ENCODE data around the gene SLC2A5.
"Not testable (repeated sequence)": the region's sequence is repeated elsewhere in the genome, so short reads cannot be mapped to it uniquely, and the experiment has no call there.

Gene SLC2A5

DNA sequence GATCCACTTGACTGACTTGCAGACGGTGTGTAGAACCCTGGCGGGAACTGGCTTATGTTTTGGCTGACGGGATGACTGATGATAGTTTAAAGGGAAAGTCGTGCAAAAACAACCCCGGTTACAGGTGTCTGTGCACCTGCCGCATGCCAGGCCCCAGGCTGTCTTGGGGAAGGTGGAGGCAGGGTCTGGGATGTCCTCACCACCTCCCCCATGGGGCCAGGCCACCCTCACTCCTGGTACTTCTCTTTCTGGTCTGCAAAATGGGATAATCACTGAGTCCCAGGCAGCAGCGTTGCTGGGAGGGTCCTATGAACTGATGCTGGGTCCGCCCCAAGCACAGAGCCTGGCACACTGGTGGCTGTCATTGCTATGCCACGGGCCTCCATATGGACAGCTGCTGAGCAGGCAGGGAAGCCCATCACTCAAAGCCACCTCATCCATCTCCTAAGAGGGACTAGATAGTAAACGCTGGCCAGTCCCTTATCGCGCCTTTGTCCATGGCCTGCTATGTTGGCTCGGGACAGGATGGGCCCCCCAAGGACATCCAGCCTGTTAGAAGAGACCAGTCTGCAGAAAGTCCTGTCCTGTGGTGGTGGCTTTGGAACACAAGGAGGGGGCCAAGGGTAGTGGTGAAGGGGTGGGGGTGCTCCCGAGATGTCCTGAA lies 28.2 kb downstream of the SLC2A5 start:
- H3K36me3 Mint-ChIP-seq (ENCODE audit: low read depth) = no peaks in the 10 kb centered on the region
- H3K4me3 Mint-ChIP-seq = no peak overlapping the region

DNA sequence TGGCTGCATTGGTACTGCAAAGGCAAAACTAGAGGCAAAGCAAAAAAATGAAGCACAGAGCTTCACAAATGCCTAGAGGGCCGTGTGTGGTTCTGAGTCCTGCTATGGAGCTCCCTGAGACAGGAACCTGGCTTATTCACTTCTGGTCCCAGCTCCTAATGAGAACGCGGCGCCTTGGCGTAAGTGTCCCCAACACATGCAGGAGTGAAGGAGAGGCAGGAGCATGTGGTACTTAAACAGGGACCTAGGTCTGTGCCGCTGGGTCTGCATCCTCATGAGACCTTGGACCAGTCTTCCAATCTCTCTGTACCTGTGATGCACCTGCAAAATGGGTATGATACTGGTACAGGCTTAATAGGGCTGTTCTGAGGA lies 28.8 kb downstream of the SLC2A5 start:
- Mint-ChIP-seq H3K4me1 (ENCODE audit: low read depth) (no peaks in the 10 kb centered on the region), H3K27me3 (ENCODE audit: low read depth) (peaks cover 11% of the 10 kb centered on the region), H3K27ac (no peak overlapping the region), H3K9me3 (peaks cover 5% of the 10 kb centered on the region), H3K4me3 (no peak overlapping the region), H3K36me3 (ENCODE audit: low read depth) (no peaks in the 10 kb centered on the region)
- no peak for DNase-seq (ENCODE audit: low spot score)

More for the DNA sequence above, 28.2 kb downstream of the SLC2A5 start:
- no peak overlapping the region for H3K27ac Mint-ChIP-seq
- H3K27me3 Mint-ChIP-seq (ENCODE audit: low read depth) = peaks cover 11% of the 10 kb centered on the region
- no peaks in the 10 kb centered on the region for H3K9me3 Mint-ChIP-seq
- no peaks in the 10 kb centered on the region for H3K4me1 Mint-ChIP-seq (ENCODE audit: low read depth)
- no peak for DNase-seq (ENCODE audit: low spot score)

- no peaks in the 10 kb centered on the region for H3K4me1 Mint-ChIP-seq (ENCODE audit: low read depth)
- no peak overlapping the region for H3K27ac Mint-ChIP-seq
- H3K27me3 Mint-ChIP-seq (ENCODE audit: low read depth) = peaks cover 7% of the 10 kb centered on the region
- no peaks in the 10 kb centered on the region for H3K36me3 Mint-ChIP-seq (ENCODE audit: low read depth)
- H3K9me3 Mint-ChIP-seq = peaks cover 10% of the 10 kb centered on the region
- DNase-seq (ENCODE audit: low spot score) = no peak
- no peak overlapping the region for H3K4me3 Mint-ChIP-seq
These were observed 29.4 kb downstream of the SLC2A5 start for GRCh38 chr1:9039761-9040658.

GRCh38 chr1:9038881-9039760 lies 30.3 kb downstream of the SLC2A5 start:
- Mint-ChIP-seq H3K27me3 (ENCODE audit: low read depth) (peaks cover 2% of the 10 kb centered on the region), H3K36me3 (ENCODE audit: low read depth) (no peaks in the 10 kb centered on the region), H3K4me3 (no peak overlapping the region), H3K4me1 (ENCODE audit: low read depth) (no peaks in the 10 kb centered on the region), H3K27ac (no peak overlapping the region), H3K9me3 (peaks cover 18% of the 10 kb centered on the region)
- DNase-seq (ENCODE audit: low spot score) = no peak

- Mint-ChIP-seq H3K9me3 (peaks cover 22% of the 10 kb centered on the region), H3K4me3 (no peak overlapping the region), H3K36me3 (ENCODE audit: low read depth) (no peaks in the 10 kb centered on the region), H3K27ac (no peak overlapping the region), H3K4me1 (ENCODE audit: low read depth) (no peaks in the 10 kb centered on the region), H3K27me3 (ENCODE audit: low read depth) (peaks cover 2% of the 10 kb centered on the region)
- no peak for DNase-seq (ENCODE audit: low spot score)
These were observed 31.1 kb downstream of the SLC2A5 start for GRCh38 chr1:9038338-9038650.

DNA sequence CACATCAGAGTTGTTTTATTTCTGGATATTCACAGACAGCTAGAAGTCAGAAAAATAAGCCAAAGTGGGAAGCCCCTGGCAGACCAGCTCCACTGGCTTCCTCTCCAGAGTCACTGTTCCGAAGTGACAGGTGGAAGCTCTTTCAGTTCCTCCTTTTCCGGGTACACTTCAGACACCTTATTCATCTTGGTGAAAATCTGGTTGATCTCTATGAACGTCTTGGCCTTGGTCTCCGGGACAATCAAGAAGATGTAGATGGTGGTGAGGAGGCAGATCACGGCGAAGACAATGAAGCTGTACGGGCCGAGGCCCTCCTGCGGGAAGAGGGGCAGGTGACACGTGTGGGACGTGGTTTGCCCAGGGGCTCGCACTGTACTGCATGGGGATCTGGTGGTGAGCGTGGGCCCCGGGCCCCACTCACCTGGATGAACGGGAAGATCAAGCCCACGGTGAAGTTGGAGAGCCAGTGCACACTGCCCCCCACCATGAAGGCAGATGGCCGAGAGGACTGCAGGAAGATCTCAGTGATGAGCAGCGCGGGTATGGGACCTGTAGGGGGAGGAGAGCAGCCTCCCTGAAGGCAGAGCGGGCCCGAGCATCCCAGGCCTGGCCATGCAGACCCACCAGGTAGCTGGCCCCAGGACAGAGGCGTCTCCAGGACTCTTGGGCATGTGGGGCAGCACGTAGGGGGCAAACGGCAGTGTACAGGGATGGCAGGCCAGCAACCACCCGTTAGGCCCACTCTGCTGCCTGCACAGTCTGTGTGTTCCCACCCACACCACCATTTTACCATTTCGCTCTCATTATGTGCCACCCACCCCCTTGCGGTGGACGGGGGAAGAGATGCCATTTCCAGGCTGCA lies 31.7 kb downstream of the SLC2A5 start:
- H3K27me3 Mint-ChIP-seq (ENCODE audit: low read depth) = no peaks in the 10 kb centered on the region
- no peak overlapping the region for H3K4me3 Mint-ChIP-seq
- H3K4me1 Mint-ChIP-seq (ENCODE audit: low read depth) = no peaks in the 10 kb centered on the region
- H3K36me3 Mint-ChIP-seq (ENCODE audit: low read depth) = no peaks in the 10 kb centered on the region
- no peak for DNase-seq (ENCODE audit: low spot score)
- H3K27ac Mint-ChIP-seq = no peak overlapping the region
- H3K9me3 Mint-ChIP-seq = peaks cover 22% of the 10 kb centered on the region

DNA sequence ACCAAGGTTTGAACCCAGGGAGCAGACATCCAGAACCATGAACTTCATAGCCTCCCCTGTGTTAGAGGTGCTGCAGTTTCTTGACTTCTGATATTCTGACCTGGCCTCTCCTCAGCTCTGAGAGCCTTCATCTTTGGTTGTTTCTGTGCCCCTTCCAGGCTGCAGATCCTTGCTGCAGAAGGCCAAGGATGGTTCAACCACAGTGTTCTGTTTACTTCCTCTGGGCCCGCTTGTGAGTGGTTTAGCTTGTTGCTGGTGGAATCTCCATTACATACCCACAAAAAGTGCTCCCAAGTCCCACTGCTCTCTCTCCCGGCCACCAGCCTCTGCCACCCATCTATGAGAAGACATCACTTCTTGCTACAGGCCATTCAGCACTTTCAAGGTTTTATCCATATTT lies 34.2 kb downstream of the SLC2A5 start:
- no peaks in the 10 kb centered on the region for H3K4me1 Mint-ChIP-seq (ENCODE audit: low read depth)
- H3K36me3 Mint-ChIP-seq (ENCODE audit: low read depth) = no peaks in the 10 kb centered on the region
- H3K27me3 Mint-ChIP-seq (ENCODE audit: low read depth) = no peaks in the 10 kb centered on the region
- no peak for DNase-seq (ENCODE audit: low spot score)
- H3K4me3 Mint-ChIP-seq = no peak overlapping the region
- no peak overlapping the region for H3K27ac Mint-ChIP-seq
- peaks cover 28% of the 10 kb centered on the region for H3K9me3 Mint-ChIP-seq

GRCh38 chr1:9033363-9033762 lies 36.1 kb downstream of the SLC2A5 start:
- no peak overlapping the region for H3K4me3 Mint-ChIP-seq
- H3K27me3 Mint-ChIP-seq (ENCODE audit: low read depth) = no peaks in the 10 kb centered on the region
- peaks cover 28% of the 10 kb centered on the region for H3K9me3 Mint-ChIP-seq
- H3K36me3 Mint-ChIP-seq (ENCODE audit: low read depth) = no peaks in the 10 kb centered on the region
- no peak for DNase-seq (ENCODE audit: low spot score)
- no peak overlapping the region for H3K27ac Mint-ChIP-seq
- no peaks in the 10 kb centered on the region for H3K4me1 Mint-ChIP-seq (ENCODE audit: low read depth)

DNA sequence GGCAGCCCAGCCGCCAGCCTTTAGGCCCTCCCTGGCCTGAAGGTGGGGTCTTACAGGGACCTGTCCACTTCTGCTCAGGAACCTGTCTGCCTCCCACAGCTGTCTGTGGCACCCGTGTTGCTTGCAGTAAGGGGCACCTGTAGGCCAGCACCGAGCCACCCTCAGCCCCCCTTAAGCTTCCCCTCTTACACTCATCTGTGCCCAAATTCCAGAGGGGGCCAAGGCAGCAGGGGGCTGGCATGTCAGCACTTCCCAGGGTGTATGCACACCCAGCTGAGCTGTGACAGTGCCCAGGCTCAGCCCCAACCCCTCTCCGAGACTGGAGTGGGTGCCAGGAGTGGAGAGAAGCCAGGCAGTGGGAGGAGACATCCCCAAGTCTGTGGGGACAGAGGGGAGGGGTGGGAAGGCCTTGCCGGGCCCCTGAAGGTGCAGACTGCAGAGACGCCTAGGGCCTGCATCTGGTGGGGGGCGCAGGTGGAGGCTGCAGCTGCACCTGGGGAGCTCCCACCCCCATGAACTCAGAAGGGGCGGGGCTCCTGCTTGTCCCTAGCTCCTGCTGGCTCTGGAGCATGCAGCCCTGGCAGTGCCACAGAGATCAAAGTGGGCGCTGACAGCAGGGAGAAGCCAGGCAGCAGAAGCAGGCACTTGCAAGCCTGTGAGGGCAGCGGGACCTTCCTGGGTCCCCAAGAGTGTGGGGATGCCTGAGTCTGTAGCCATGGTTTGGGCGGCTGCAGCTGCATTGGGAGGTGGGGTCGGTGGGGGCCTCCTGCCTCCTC lies 37.8 kb downstream of the SLC2A5 start:
- H3K36me3 Mint-ChIP-seq (ENCODE audit: low read depth) = no peaks in the 10 kb centered on the region

GRCh38 chr1:9031077-9031476 lies 38.4 kb downstream of the SLC2A5 start:
- peaks cover 28% of the 10 kb centered on the region for H3K9me3 Mint-ChIP-seq
- not testable (repeated sequence) for H3K36me3 Mint-ChIP-seq (ENCODE audit: low read depth); DNase-seq (ENCODE audit: low spot score); H3K4me3 Mint-ChIP-seq; H3K4me1 Mint-ChIP-seq (ENCODE audit: low read depth); H3K27ac Mint-ChIP-seq; H3K27me3 Mint-ChIP-seq (ENCODE audit: low read depth)

More for the DNA sequence above, 37.8 kb downstream of the SLC2A5 start:
- Mint-ChIP-seq H3K4me1 (ENCODE audit: low read depth) (no peaks in the 10 kb centered on the region), H3K4me3 (no peak overlapping the region), H3K27me3 (ENCODE audit: low read depth) (no peaks in the 10 kb centered on the region), H3K27ac (no peak overlapping the region), H3K9me3 (peaks cover 28% of the 10 kb centered on the region)
- DNase-seq (ENCODE audit: low spot score) = no peak

- DNase-seq (ENCODE audit: low spot score) = no peak
- H3K4me1 Mint-ChIP-seq (ENCODE audit: low read depth) = no peaks in the 10 kb centered on the region
- no peak overlapping the region for H3K4me3 Mint-ChIP-seq
- no peaks in the 10 kb centered on the region for H3K27me3 Mint-ChIP-seq (ENCODE audit: low read depth)
- H3K27ac Mint-ChIP-seq = no peak overlapping the region
- H3K36me3 Mint-ChIP-seq (ENCODE audit: low read depth) = no peaks in the 10 kb centered on the region
- H3K9me3 Mint-ChIP-seq = peaks cover 10% of the 10 kb centered on the region
These were observed 40.3 kb downstream of the SLC2A5 start for GRCh38 chr1:9028921-9029705.

GRCh38 chr1:9027307-9027706 lies 42.1 kb downstream of the SLC2A5 start:
- DNase-seq (ENCODE audit: low spot score) = no peak
- no peak overlapping the region for H3K27ac Mint-ChIP-seq
- peaks cover 6% of the 10 kb centered on the region for H3K9me3 Mint-ChIP-seq
- H3K4me3 Mint-ChIP-seq = no peak overlapping the region
- H3K36me3 Mint-ChIP-seq (ENCODE audit: low read depth) = no peaks in the 10 kb centered on the region
- no peaks in the 10 kb centered on the region for H3K4me1 Mint-ChIP-seq (ENCODE audit: low read depth)
- H3K27me3 Mint-ChIP-seq (ENCODE audit: low read depth) = no peaks in the 10 kb centered on the region

All from T-helper 2 cell treated with Interferon-gamma antibody and Interleukin-4, amounts not matched to agents 5 μg/mL and 100 μg/mL, for 36 hours (primary cell).